HG03066 (cell line): ENCODE results near the gene FZR1.

ENCODE experiments used
- ATAC-seq: cut with Tn5 transposase; IDR thresholded peaks from one replicate; pipeline ENCODE4 v1.9.1; 2021; ENCODE audit warnings: low read depth; ENCODE audit not compliant: unreplicated experiment

The FZR1 gene

DNA sequence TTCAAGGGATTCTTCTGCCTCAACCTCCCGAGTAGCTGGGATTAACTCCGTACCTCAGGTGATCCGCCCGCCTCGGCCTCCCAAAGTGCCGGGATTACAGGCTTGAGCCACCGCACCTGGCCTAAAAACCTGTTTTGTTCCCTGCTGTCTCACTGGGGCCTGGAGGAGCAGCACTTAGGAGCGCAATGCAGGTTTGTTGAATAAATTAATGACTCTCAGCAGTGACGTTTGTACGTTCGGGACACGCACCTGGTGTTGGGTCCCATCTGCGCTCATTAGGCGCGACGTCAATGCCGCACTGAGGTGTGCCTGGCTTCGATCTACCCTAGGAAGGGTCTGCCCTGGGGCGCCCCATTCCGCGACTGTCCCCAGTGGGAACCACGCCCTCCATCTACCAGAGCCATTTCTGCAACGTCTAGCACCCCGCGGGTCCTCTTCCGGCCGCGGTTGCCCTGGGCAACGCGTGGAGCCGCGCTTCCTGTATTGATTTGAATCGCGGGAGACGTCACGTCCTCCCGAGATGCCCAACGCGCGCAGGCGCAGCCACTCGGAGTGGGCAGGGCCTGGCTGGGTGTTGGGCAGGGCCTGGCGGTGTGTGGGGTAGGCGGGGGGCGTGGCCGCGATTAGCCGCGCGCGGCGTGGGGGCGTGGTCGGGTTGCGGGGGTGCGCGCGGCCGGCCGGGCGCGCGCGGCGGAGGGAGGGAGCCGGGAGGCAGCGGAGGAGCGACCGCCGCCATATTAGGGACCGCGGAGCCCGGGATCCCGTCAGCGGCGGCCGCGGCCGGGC is at the start of gene FZR1:
Gene FZR1, plus strand, starts transcription at position 714 of the 786 bp plus-strand sequence. CDS start 16,679 bp downstream, outside the sequence.
- peak; percentile 90 for ATAC-seq

GRCh38 chr19:3456925-3457527 is 49.1 kb upstream of the FZR1 start:
- no peak for ATAC-seq

DNA sequence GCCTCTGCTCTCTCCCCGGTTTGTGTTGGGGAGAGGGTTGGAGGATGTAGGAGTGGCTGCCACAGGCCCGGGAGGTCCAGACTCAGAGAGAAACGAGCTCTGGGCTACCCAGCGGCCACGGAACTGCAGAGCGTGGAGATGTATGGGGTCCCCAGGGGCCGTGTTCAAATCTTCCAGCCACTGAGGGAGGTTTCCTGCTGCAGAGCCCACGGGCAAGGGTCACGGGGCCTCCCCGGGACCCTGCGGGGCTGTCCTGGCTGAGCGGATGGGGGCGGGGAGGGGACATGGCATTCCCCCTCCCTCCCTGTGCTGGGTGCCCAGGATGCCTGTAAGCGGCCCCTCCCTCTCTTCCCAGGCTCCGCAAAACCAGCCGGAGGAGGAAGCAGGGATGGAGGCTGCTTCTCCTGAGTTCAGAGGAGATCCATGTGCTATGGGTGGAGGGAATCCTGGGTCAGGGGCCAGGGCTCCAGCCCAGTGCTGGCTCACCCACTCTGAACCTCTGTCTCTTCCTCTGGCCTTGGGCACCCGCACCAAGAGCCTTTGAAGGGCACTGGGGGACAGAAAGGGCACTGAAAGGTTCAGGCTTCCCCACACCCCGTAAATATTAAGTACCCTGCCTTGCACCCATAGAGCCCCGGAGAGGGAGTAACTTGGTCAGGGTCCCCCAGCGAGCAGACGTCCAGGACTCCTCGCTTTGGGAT is 48.4 kb upstream of the FZR1 start:
- ATAC-seq, result no peak

DNA sequence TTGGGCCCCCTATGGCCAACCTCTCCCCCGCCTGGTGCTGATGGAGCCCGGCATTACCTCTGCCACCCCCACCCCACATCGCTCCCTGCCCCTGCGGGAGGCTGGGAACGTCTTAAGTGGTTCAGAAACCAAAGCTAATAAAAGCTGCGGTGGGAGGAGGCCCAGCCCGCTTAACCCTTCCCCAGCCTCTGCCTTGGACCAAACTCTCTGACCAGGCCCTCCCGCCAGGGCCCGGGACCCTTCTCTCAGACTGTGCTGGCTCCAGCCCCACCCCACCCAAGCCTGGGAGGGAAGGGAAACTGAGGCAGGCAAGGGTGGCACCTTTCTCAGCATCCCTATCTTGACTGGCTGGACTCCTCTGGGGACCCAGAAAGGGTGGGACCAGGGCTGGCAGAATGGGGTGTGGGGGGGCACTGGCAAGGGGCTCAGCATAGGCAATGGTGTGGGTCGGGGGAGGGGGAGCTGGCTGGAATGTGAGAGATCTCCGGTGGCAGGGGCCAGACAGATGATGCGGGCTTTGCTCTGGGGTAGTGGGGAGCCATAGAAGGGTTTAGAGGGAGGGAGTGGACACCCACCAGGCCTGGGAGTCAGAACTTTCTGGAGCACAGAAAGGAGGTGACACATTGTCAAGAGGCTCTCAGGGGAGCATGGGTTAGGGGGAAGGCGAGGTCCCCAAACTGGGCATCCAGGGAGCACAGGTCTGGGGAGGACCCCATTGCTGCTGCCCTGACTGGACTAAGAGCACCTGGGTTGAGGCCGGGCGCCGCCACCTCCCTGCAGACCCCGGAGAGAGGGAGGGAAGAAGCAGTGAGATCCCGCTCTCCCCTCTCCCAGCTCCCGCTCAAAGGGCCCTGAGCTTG is 47.7 kb upstream of the FZR1 start:
- ATAC-seq, result no peak

DNA sequence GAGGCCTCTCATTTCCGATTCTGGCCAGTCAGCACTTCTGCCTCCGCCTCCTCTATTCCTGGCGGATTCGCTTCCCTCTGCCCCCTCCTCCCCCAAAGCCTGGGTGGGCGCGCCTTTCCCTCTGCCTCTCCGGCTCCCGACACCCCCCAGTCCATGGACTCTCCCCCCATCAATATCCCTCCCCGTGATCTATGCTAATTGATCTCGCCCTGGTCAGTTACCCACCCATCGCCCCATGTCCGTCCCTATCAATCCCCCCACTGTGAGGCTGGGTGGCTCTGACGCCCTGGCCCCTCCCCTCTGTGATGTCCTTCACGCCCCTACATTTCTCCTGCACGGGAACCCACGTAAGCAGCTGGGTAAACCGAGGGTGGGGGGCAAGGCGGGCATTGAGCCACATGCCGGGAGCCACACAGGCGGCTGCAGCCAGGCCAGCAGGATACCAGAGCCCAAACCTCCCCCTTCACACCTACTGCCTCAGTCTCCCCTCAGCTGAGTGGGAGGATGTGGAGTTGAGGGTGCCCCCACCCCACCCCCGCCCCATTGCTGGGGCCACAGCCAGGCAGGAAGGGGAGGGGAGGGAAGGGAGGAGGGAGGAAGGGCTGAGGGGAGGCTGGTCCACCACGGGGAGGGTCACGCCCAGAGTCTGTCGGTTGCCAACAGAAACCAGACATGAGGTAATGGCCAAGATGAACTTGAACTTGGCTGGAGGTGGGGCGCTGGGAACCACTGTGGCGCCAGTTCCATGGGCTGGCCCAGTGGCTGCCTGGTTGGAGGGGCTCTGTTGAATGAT is 46.8 kb upstream of the FZR1 start:
- ATAC-seq, result no peak

GRCh38 chr19:3459965-3460582 is 46.0 kb upstream of the FZR1 start:
- ATAC-seq, result no peak

DNA sequence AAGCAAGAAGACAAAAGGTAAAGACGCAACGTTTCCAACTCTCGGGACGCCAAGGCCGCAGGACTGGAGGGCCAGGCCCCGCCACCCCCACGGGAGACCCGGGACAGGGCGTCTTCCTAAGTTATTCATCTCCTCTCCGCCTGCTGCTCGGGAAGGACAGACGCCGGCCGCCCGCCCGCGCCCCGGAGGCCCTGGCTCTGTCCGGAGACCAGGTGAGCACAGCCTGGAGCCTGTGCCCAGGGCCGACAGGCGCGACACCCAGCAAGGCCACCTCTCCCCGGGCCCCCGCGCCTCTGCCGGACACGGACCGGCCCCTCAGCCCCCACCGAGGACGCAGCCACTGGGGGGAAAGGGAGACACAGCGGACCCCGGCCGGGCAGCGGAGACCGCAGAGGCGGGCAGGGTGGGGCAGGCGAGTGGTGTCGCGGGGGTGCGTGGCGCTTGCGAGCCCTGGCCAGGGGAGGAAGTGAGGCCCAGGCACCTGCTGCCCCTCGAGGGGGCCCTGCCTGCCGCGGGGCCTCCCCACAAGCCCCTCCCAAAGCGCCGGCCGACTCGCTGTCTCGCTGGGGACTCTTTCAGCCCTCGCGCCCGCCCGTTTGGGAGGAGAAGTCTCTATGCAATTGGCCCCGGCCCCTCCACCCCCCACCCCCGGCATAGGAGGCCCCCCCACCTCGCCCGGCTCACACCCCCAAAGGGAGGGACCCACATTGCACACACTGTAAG is 43.0 kb upstream of the FZR1 start:
- ATAC-seq, result no peak

- ATAC-seq, result no peak
These were observed 42.2 kb upstream of the FZR1 start for GRCh38 chr19:3463714-3464586.

- no peak for ATAC-seq
These were observed 41.4 kb upstream of the FZR1 start for GRCh38 chr19:3464587-3465235.

DNA sequence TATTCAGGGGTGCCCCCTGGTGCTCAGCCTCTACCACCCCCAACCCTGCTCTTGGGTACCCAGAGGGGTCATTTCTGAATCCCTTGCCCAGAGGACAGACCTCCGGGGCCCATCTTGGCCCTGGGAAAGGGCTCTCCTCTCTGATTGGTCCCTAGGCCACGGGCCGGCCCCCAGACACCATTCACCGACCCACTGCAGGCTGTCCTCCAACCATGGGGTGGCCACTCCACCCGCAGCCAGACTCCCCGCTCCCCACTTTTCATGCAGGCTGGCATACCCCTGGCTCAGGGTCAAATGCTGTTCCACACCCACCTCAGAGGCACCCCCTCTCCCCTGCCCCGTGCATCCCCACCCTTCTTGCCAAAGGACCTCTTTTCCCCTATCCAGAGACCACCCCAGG is 40.6 kb upstream of the FZR1 start:
- no peak for ATAC-seq

GRCh38 chr19:3466635-3467034 is 39.5 kb upstream of the FZR1 start:
- no peak for ATAC-seq

DNA sequence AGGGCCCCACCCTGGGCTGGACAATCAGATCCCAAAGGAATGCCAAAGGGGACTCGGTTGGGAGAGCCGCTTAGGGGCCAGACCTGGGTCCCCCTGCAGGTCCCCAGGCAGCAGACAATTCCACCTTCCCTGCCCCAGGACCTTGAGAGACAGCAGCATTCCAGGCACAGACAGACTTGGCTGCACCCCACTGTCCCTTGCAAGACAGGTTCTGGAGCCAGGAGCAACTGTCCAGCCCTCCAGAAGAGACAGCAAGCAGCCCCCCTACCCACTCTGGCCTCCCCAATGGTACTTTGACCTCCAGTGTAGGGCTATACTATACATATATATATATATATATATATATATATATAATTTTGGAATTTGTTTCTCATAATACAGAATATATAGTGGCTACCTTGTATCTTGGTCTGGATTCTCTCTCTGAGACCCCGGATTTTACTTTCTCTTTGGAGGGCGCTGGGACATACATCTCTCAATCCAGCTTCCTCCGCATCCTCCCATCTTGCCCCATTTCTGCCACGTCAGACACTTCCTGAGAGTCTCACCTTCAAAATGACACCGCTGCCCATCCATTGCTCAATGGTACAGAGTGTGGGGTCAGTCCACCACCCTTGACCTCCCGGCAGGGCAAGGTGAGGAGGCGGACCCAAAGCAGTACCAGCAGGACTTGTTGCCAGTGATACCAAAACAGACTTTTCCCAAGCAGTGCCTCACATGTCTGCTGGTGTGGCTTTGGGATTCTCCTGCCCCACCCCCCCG is 38.5 kb upstream of the FZR1 start:
- no peak for ATAC-seq

DNA sequence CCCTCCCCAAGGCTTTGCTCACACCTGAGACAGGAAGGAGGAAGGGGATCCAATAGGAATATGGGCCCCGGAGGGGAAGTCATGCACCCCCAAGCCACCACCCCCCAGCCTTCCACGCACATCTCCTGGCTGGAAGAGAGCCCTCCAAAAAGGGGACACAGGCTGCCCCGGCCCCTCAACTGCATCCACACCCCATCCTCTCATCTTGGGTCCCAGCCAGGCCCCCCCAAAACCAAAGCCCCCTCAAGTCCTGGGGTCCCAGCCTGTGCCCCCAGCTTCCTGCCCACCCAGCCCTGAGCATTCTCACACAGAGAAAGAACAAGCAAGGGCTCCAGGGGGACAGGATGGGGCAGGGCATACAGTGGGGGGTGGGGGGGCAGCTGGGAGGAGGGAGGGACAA is 37.9 kb upstream of the FZR1 start:
- ATAC-seq, result no peak

DNA sequence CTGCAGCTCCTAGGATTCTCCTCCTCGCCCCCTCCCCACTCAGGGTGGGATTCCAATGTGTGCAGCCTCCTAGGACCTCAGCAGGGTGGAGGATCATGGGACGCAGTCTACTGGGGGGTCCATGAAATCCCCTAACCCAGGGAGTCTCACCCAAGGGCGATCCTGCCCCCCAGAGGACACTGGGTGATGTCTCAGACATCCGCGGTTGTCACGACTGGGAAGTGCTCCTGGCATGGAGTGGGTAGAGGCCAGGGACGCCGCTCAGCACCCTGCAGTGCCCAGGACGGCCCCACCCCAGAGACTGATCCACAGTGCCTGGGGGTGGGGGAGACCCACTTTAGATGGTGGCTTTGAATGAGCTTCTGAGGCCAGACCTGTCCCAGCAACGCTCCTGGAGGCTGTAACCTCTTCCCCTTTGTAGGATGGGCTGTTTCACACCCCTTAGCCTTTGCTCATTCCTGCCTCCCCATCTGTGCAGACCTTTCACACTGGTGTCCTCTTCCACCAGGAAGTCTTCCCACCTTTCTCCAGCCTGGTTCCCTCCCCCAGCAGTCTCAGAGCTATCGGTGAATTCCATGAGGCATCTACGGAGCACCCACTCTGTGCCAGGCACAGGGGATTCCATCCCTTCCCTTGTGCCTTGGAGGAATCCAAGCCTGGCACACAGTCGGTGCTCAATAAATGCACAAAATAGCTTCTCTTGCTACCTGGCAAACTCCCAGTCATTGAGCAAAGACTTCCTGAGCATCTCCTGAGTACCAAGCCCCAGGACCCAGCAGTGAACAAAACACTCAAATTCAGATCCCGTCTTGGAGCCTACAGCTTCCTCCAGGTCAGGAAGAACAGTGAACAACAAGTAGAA is 36.2 kb upstream of the FZR1 start:
- ATAC-seq, result no peak

GRCh38 chr19:3470500-3471128 is 35.5 kb upstream of the FZR1 start:
- ATAC-seq, result no peak
